ENCODE data around the gene ZNF580. TPM values are rescaled to one million over a fixed set of nuclear protein-coding genes. Genes with fewer than 3 reads are reported as not detected.
A peak's percentile ranks its signal among the peaks of the same experiment; 100 is the strongest.

ZNF580 gene
- total and polyA plus RNA-seq, 9 of the 15 experiments (the other 6 are each of a cell fraction or from before 2014, with no cell fraction given): 2.3 to 47.4 (median 6.0) TPM

DNA sequence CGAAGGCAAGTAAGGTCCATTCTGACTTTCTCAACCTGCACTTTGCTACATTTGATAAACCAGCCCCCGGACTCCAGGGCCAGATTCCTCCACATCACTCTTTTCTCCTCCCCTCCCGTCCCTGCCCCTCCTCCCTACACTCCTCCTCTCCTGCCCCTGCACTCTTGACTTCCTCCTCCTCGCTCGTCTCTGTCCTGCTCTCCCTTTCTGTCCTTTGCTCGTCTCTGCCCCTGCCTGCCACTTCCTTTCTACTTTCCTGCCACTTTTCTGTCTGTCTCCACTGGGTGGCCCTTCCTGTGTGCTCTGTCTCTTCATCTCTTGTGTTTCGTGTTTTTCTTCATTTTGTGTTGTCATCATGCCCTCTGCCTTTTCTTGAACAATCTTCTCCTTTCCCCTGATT, 21.0 kb downstream of the ZNF580 start:
- peaks cover 12% of the 10 kb centered on the region for H3K9me1 ChIP-seq (ENCODE audit: control insufficient read depth, insufficient read depth, low read length)
- H3K9ac ChIP-seq (ENCODE audit: insufficient read depth in 1 of 2, low read depth in 2 of 2, low read length in 2 of 2): no peak overlapping the region
- BruUV-seq (replicated peaks): no TSS peak
- ChIA-PET CTCF (ENCODE audit: low intra/inter-chr PET ratio) (no interaction called here), POLR2A (no interaction called here)
- H2AFZ ChIP-seq (ENCODE audit: low read depth, low read length): no peak overlapping the region
- peaks cover 88% of the 10 kb centered on the region for H3K79me2 ChIP-seq (ENCODE audit: control insufficient read depth, insufficient read depth, low read length)
- TF ChIP-seq ZNF263 (CRISPR knock-in tag; IDR thresholded peaks at IDR 0.05; ENCODE audit: borderline replicate concordance) (peak; percentile 52; the same call in 1 of the 2 replicates), MEF2A (IDR thresholded peaks at IDR 0.05; ENCODE audit: control insufficient read depth, low read depth, low read length) (no peak)
- in situ Hi-C loops (cut with MboI): no loop called here
- intact Hi-C loops (cut with micrococcal nuclease): no loop called here
- peaks cover 15 to 21% of the 10 kb centered on the region in 2 experiments; a peak in 4 of 5 replicates for H3K4me1 ChIP-seq (replicated peaks in 1 of 2; ENCODE audit: control insufficient read depth in 2 of 2, insufficient read depth in 2 of 2, low read length in 2 of 2)
- peaks cover 97% of the 10 kb centered on the region for H3K36me3 ChIP-seq (ENCODE audit: control insufficient read depth, insufficient read depth, low read length)
- H3K9me3 ChIP-seq (replicated peaks; ENCODE audit: control insufficient read depth, insufficient read depth, low read depth, low read length): no peaks in the 10 kb centered on the region
- ATAC-seq (no peak), FAIRE-seq (no peak), DNase-seq (ENCODE audit: extremely low read depth in 1 of 4, low spot score in 3 of 4) (no peak)
- H3K4me2 ChIP-seq (ENCODE audit: insufficient read depth, low read length): no peak overlapping the region
- H3K4me3 ChIP-seq: no peak overlapping the region
- H3K27me3 ChIP-seq (ENCODE audit: control insufficient read depth in 2 of 2, insufficient read depth in 2 of 2, low read length in 2 of 2): no peaks in the 10 kb centered on the region
- 74% methylated on average over 6 of the region's 7 CpGs for WGBS (ENCODE audit: insufficient coverage, low coverage, missing lambda C conversion rate)
- H3K27ac ChIP-seq (ENCODE audit: extremely low read depth, low read depth, low read length): no peak overlapping the region
- peaks cover 64% of the 10 kb centered on the region for H4K20me1 ChIP-seq (replicated peaks; ENCODE audit: control insufficient read depth, insufficient read depth, low read length)

GRCh38 chr19:55663846-55664536, 23.2 kb downstream of the ZNF580 start:
- CTCF ChIA-PET (ENCODE audit: low intra/inter-chr PET ratio): no interaction called here
- POLR2A ChIA-PET: interaction anchor here (0.5 to 1.4 kb wide), 7 partner anchors 8 to 513 kb away, joined by 3 to 6 read pairs (median 3); partner anchors contain the start of genes FIZ1 and U2AF2

More at GRCh38 chr19:55663846-55664536, 23.2 kb downstream of the ZNF580 start:
- H2AFZ ChIP-seq (ENCODE audit: low read depth, low read length): no peak overlapping the region
- intact Hi-C loops (cut with micrococcal nuclease): no loop called here
- H3K9me3 ChIP-seq (replicated peaks; ENCODE audit: control insufficient read depth, insufficient read depth, low read depth, low read length): no peaks in the 10 kb centered on the region
- H3K9me1 ChIP-seq (ENCODE audit: control insufficient read depth, insufficient read depth, low read length): peaks cover 7% of the 10 kb centered on the region
- DNase-seq (ENCODE audit: extremely low read depth in 1 of 4, low spot score in 3 of 4): no peak
- peaks cover 98% of the 10 kb centered on the region for H3K36me3 ChIP-seq (ENCODE audit: control insufficient read depth, insufficient read depth, low read length)
- no peak overlapping the region for H3K4me3 ChIP-seq
- in situ Hi-C loops (cut with MboI): no loop called here
- H3K4me1 ChIP-seq (replicated peaks in 1 of 2; ENCODE audit: control insufficient read depth in 2 of 2, insufficient read depth in 2 of 2, low read length in 2 of 2): peaks cover 0 to 14% of the 10 kb centered on the region in 2 experiments; a peak in 2 of 5 replicates
- no peak for ATAC-seq
- TF ChIP-seq RBFOX2 (IDR thresholded peaks at IDR 0.05; ENCODE audit: low read depth, low read length): peak; percentile 59
- no peak for TF ChIP-seq BRD9 (IDR thresholded peaks at IDR 0.05; ENCODE audit: low read depth, partially characterized antibody)
- TF ChIP-seq BRD4 (IDR thresholded peaks at IDR 0.05): no peak
- peak; percentile 53 for TF ChIP-seq POLR2G (IDR thresholded peaks at IDR 0.05; ENCODE audit: low read depth, low read length)
- no peak for TF ChIP-seq POLR2B (IDR thresholded peaks at IDR 0.05; ENCODE audit: low read depth, partially characterized antibody)
- TF ChIP-seq ZNF445 (CRISPR knock-in tag; IDR thresholded peaks at IDR 0.05; ENCODE audit: low read depth): no peak
- no peak for TF ChIP-seq CREB1 (IDR thresholded peaks at IDR 0.05)
- no peak for TF ChIP-seq CREB1 (CRISPR knock-in tag; IDR thresholded peaks at IDR 0.05)
- TF ChIP-seq, protein P1, sequence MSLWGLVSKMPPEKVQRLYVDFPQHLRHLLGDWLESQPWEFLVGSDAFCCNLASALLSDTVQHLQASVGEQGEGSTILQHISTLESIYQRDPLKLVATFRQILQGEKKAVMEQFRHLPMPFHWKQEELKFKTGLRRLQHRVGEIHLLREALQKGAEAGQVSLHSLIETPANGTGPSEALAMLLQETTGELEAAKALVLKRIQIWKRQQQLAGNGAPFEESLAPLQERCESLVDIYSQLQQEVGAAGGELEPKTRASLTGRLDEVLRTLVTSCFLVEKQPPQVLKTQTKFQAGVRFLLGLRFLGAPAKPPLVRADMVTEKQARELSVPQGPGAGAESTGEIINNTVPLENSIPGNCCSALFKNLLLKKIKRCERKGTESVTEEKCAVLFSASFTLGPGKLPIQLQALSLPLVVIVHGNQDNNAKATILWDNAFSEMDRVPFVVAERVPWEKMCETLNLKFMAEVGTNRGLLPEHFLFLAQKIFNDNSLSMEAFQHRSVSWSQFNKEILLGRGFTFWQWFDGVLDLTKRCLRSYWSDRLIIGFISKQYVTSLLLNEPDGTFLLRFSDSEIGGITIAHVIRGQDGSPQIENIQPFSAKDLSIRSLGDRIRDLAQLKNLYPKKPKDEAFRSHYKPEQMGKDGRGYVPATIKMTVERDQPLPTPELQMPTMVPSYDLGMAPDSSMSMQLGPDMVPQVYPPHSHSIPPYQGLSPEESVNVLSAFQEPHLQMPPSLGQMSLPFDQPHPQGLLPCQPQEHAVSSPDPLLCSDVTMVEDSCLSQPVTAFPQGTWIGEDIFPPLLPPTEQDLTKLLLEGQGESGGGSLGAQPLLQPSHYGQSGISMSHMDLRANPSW (CRISPR knock-in tag; IDR thresholded peaks at IDR 0.05): no peak
- no peak for TF ChIP-seq EGR1 (conservative IDR thresholded peaks at IDR 0.05)
- peaks cover 59% of the 10 kb centered on the region for H4K20me1 ChIP-seq (replicated peaks; ENCODE audit: control insufficient read depth, insufficient read depth, low read length)
- BruUV-seq (replicated peaks): no TSS peak
- no peak overlapping the region for H3K27ac ChIP-seq (ENCODE audit: extremely low read depth, low read depth, low read length)
- H3K27me3 ChIP-seq (ENCODE audit: control insufficient read depth in 2 of 2, insufficient read depth in 2 of 2, low read length in 2 of 2): no peaks in the 10 kb centered on the region
- H3K4me2 ChIP-seq (ENCODE audit: insufficient read depth, low read length): no peak overlapping the region
- H3K9ac ChIP-seq (ENCODE audit: insufficient read depth in 1 of 2, low read depth in 2 of 2, low read length in 2 of 2): no peak overlapping the region
- WGBS (ENCODE audit: insufficient coverage, low coverage, missing lambda C conversion rate): 93% methylated on average over 9 of the region's 20 CpGs
- no peak for FAIRE-seq
- peaks cover 85% of the 10 kb centered on the region for H3K79me2 ChIP-seq (ENCODE audit: control insufficient read depth, insufficient read depth, low read length)
